OCI-LY3 (cell line): ENCODE data around the gene ZCCHC10.

Experiments used
- H2AFZ ChIP-seq: fragments of 200-600, 300-600 bp; shearing (Covaris generic); 2 replicates; pipeline ENCODE4 v1.6.0; 2014; ENCODE audit warnings: antibody characterized with exemption, low read depth, low read length
- H3K27ac ChIP-seq: fragments of 200-600, 300-600 bp; sonication (generic); 2 replicates; pipeline ENCODE4 v1.5.1; 2014; ENCODE audit warnings: mild to moderate bottlenecking, low read length, moderate library complexity, mixed read lengths
- H3K27me3 ChIP-seq: fragments of 200-600, 300-600 bp; sonication (generic); 2 replicates; pipeline ENCODE4 v1.6.1; 2014; ENCODE audit warnings: low read depth, low read length, mixed read lengths
- H3K36me3 ChIP-seq: fragments of 200-600, 300-600 bp; sonication (generic); replicated peaks from 2 replicates; pipeline ENCODE3; 2014; ENCODE audit warnings: low read depth, low read length, mixed read lengths
- H3K4me1 ChIP-seq: fragments of 300-600, 200-600 bp; sonication (generic); 2 replicates; pipeline ENCODE4 v1.6.1; 2014; ENCODE audit warnings: low read length, mixed read lengths
- H3K4me2 ChIP-seq: fragments of 200-600, 300-600 bp; sonication (generic); 2 replicates; pipeline ENCODE4 v1.6.1; 2014; ENCODE audit warnings: low read length, mixed read lengths
- H3K4me3 ChIP-seq: fragments of 300-600, 200-600 bp; sonication (generic); 2 replicates; pipeline ENCODE4 v1.5.1; 2014; ENCODE audit warnings: antibody characterized with exemption, mild to moderate bottlenecking, low read length, moderate library complexity
- H3K79me2 ChIP-seq: fragments of 300-600, 200-600 bp; shearing (Covaris generic); 2 replicates; pipeline ENCODE4 v1.6.1; 2014; ENCODE audit warnings: mild to moderate bottlenecking, low read length, mixed read lengths
- H3K9ac ChIP-seq: fragments of 300-600, 200-600 bp; shearing (Covaris generic); 2 replicates; pipeline ENCODE4 v1.6.0; 2014; ENCODE audit warnings: mild to moderate bottlenecking, low read length, moderate library complexity
- H3K9me3 ChIP-seq: fragments of 200-600, 300-600 bp; shearing (Covaris generic); 2 replicates; pipeline ENCODE4 v1.6.1; 2014; ENCODE audit warnings: low read length, mixed read lengths; ENCODE audit not compliant: insufficient read depth
- H4K20me1 ChIP-seq: fragments of 200-600, 300-600 bp; sonication (generic); 2 replicates; pipeline ENCODE4 v1.6.1; 2016; ENCODE audit warnings: low read length, mixed read lengths; ENCODE audit not compliant: insufficient read depth
- EZH2phosphoT487 ChIP-seq: fragments of 200-600 bp; shearing (Covaris generic); IDR thresholded peaks from 2 replicates; pipeline ENCODE4 v1.6.1; 2018; ENCODE audit warnings: antibody characterized with exemption, mixed run types, low read depth
- TF ChIP-seq, protein P1 (sequence below): fragments of 200-600, 300-600 bp; sonication (generic); IDR thresholded peaks from 2 replicates; pipeline ENCODE4 v1.5.1; 2014; ENCODE audit warnings: antibody characterized with exemption, low read length, low read depth

The ZCCHC10 gene

DNA sequence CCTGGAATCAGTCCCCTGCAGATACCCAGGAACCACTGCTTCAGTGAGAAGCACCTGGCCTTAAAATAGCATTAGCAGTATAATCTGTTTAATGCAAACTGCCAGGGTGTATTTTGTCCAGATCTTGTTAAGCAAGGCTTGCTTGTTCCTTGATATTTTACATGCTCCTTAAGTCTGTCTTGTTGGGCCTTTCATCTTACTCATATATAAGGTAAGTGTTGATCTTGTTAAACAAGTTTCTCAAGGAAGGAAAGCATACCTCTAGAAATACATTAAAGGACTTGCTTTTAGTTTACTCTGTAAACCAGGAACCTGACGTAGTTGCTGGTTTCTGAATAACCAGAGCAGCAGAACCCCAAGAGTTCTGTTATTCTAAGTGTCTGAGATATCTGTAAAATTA, 39.1 kb upstream of the ZCCHC10 start:
- Histone ChIP-seq H3K9ac (no peak overlapping the region), H3K4me3 (no peak overlapping the region), H4K20me1 (peaks cover 12% of the 10 kb centered on the region; the same call in 1 of the 2 replicates), H3K4me2 (no peak overlapping the region), H3K4me1 (no peaks in the 10 kb centered on the region), H3K79me2 (peaks cover 72% of the 10 kb centered on the region), H3K27ac (no peak overlapping the region), H3K9me3 (no peaks in the 10 kb centered on the region), H3K27me3 (no peaks in the 10 kb centered on the region), H3K36me3 (peaks cover 12% of the 10 kb centered on the region), H2AFZ (no peak overlapping the region)
- TF ChIP-seq EZH2phosphoT487 = no peak
- TF ChIP-seq, protein P1, sequence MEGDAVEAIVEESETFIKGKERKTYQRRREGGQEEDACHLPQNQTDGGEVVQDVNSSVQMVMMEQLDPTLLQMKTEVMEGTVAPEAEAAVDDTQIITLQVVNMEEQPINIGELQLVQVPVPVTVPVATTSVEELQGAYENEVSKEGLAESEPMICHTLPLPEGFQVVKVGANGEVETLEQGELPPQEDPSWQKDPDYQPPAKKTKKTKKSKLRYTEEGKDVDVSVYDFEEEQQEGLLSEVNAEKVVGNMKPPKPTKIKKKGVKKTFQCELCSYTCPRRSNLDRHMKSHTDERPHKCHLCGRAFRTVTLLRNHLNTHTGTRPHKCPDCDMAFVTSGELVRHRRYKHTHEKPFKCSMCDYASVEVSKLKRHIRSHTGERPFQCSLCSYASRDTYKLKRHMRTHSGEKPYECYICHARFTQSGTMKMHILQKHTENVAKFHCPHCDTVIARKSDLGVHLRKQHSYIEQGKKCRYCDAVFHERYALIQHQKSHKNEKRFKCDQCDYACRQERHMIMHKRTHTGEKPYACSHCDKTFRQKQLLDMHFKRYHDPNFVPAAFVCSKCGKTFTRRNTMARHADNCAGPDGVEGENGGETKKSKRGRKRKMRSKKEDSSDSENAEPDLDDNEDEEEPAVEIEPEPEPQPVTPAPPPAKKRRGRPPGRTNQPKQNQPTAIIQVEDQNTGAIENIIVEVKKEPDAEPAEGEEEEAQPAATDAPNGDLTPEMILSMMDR = no peak

DNA sequence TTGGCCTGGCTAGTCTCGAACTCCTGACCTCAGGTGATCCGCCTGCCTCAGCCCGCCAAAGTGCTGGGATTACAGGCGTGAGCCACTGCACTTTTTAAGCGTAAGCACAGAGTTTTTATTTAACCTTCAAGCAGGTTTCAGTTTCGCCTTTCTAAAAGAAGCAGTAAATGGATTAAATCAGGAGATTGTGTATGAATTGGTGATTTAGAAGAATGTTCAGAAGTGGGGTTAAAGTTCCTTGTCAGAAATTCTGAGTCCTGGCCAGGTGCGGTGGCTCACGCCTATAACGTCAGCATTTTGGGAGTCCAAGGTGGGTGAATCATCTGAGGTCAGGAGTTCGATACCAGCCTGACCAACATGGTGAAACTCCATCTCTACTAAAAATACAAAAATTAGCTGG, 37.6 kb upstream of the ZCCHC10 start:
- no peak overlapping the region for H2AFZ ChIP-seq
- peaks cover 4% of the 10 kb centered on the region for H3K36me3 ChIP-seq
- TF ChIP-seq EZH2phosphoT487 = no peak
- H3K9ac ChIP-seq = no peak overlapping the region
- H3K4me1 ChIP-seq = no peaks in the 10 kb centered on the region
- H4K20me1 ChIP-seq = peaks cover 17% of the 10 kb centered on the region
- H3K4me3 ChIP-seq = no peak overlapping the region
- no peaks in the 10 kb centered on the region for H3K27me3 ChIP-seq
- H3K9me3 ChIP-seq = no peaks in the 10 kb centered on the region
- H3K27ac ChIP-seq = no peak overlapping the region
- H3K79me2 ChIP-seq = peaks cover 82% of the 10 kb centered on the region
- no peak overlapping the region for H3K4me2 ChIP-seq

DNA sequence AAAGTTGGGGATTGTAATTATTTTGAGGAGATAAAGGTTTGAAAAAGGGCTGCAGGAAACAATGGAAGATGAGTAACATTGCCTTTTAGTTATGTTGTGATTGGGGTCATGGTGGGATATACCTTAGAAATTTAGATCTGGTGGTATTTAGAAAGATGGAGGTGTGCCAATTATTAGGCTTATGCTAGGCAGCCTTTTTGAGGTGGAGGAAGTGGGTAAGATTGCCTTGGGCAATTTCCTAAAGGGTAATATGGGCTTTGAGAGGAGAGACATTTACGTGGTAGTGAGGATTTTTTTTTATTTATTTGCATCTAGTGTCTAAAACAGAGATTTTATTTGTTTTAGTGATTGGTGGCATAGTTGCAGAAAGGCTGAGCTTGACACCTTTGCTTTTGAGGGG, 35.9 kb upstream of the ZCCHC10 start:
- Histone ChIP-seq H2AFZ (no peak overlapping the region), H3K36me3 (peaks cover 4% of the 10 kb centered on the region), H3K79me2 (peaks cover 95% of the 10 kb centered on the region), H3K27me3 (no peaks in the 10 kb centered on the region), H3K4me3 (no peak overlapping the region), H3K4me2 (no peak overlapping the region), H3K9me3 (no peaks in the 10 kb centered on the region), H3K4me1 (no peaks in the 10 kb centered on the region), H4K20me1 (peaks cover 28% of the 10 kb centered on the region), H3K9ac (no peak overlapping the region), H3K27ac (no peak overlapping the region)
- no peak for TF ChIP-seq EZH2phosphoT487
- TF ChIP-seq, protein P1 = no peak

DNA sequence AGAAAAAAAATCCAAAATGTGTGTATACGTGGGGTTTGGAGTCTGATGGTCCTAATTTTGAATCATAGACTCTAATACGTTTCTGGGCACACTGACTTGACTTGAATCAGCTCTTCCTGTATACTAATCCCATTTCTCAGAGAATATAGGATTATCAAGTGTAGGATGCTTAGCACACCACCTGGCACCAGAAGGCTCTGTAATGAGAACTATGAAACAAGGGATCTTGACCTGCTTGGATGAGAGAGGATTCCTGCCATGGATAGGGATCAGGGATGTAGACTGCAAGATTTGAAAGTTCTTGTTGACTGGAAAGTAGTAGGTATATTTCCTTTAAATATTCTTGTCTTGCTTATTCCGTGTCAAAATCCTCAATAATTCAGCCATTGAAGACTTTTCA, 33.3 kb upstream of the ZCCHC10 start:
- no peak for TF ChIP-seq EZH2phosphoT487
- TF ChIP-seq, protein P1 = no peak
- Histone ChIP-seq H3K79me2 (peaks cover 99% of the 10 kb centered on the region), H3K4me1 (0 out of 2 replicates have a peak, but pooled peaks cover 2% of the 10 kb centered on the region), H3K27me3 (no peaks in the 10 kb centered on the region), H3K4me2 (no peak overlapping the region), H3K9ac (no peak overlapping the region), H3K4me3 (no peak overlapping the region), H3K9me3 (no peaks in the 10 kb centered on the region), H3K27ac (no peak overlapping the region), H4K20me1 (peaks cover 44% of the 10 kb centered on the region), H3K36me3 (no peaks in the 10 kb centered on the region), H2AFZ (no peak overlapping the region)

DNA sequence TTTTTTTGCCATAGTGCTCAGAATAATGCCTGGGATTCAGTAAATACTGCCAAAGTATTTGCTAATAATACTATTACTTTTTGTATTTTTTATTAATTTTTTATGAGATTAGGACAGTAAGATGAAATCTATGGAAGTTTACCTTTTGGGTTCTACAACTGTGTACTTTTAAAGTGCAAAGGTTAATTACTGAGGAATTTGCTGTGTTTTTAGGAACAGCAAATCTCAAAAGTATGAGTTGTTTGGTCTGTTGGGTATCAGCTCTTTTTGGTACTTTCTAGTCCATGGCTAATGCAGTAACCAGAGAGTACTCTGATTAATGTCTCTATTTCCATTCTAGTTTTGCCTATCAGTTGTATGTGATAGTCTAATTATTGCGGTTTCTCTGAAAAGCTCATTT, 30.5 kb upstream of the ZCCHC10 start:
- H3K4me2 ChIP-seq = no peak overlapping the region
- no peaks in the 10 kb centered on the region for H3K27me3 ChIP-seq
- peaks cover 99% of the 10 kb centered on the region for H3K79me2 ChIP-seq
- H4K20me1 ChIP-seq = peaks cover 38% of the 10 kb centered on the region
- TF ChIP-seq, protein P1 = no peak
- TF ChIP-seq EZH2phosphoT487 = no peak
- no peak overlapping the region for H3K9ac ChIP-seq
- peaks cover 9% of the 10 kb centered on the region; the same call in 1 of the 2 replicates for H3K4me1 ChIP-seq
- H3K27ac ChIP-seq = no peak overlapping the region
- no peak overlapping the region for H3K4me3 ChIP-seq
- H3K9me3 ChIP-seq = no peaks in the 10 kb centered on the region
- no peak overlapping the region for H2AFZ ChIP-seq
- no peaks in the 10 kb centered on the region for H3K36me3 ChIP-seq
